Stimulated activated CD4-positive, alpha-beta T cell treated with anti-CD3 and anti-CD28 coated beads, Interleukin-15, amount 100 ng/mL, for 24 hours (primary cell): ENCODE data around the gene KIF2C.
"Not testable (repeated sequence)": the region's sequence is repeated elsewhere in the genome, so short reads cannot be mapped to it uniquely, and the experiment has no call there.

ENCODE experiments used
- DNase-seq: peaks from one replicate; pipeline ENCODE4 v3.0.0-alpha.2; 2020

The KIF2C gene

DNA sequence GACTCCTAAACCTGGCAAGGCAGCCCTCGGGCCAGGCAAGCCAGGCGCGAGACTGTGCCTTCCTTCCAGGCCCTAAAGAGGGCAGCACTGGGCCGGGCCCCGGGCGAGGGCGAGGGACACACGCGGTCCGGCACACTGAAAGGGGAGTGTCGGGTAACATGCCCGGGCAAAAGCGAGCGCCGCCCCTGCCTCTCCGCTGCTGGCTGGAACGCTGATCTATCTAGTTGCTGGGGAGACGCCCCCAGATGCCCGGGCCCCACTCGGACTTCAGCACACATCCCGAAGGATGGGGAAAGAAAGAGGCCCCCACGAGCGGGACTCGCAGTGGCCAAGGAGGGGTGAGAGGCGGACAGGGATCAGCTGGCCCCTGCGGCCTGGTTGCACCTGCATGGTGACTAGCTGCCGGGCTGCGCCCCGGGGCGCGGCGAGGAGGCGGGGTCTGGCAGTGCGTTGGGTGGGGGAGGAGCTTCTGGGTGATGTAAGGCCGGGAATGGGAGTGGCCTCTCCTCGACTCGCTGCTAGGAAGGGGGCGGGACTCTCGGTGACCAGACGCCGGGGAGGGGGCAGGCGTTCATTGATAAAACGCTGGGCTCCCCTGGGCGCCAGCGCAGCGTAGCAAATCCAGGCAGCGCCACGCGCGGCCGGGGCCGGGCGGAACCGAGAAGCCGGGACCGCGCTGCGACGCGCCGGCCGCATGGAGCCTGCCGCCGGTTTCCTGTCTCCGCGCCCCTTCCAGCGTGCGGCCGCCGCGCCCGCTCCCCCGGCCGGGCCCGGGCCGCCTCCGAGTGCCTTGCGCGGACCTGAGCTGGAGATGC, 60.3 kb downstream of the KIF2C start, which contains the start of gene PLK3:
PLK3 (plus strand) TSS at position 608 of the 815 bp plus-strand sequence; CDS start at position 695, 87 bp downstream.
- peak; percentile 99 for DNase-seq

DNA sequence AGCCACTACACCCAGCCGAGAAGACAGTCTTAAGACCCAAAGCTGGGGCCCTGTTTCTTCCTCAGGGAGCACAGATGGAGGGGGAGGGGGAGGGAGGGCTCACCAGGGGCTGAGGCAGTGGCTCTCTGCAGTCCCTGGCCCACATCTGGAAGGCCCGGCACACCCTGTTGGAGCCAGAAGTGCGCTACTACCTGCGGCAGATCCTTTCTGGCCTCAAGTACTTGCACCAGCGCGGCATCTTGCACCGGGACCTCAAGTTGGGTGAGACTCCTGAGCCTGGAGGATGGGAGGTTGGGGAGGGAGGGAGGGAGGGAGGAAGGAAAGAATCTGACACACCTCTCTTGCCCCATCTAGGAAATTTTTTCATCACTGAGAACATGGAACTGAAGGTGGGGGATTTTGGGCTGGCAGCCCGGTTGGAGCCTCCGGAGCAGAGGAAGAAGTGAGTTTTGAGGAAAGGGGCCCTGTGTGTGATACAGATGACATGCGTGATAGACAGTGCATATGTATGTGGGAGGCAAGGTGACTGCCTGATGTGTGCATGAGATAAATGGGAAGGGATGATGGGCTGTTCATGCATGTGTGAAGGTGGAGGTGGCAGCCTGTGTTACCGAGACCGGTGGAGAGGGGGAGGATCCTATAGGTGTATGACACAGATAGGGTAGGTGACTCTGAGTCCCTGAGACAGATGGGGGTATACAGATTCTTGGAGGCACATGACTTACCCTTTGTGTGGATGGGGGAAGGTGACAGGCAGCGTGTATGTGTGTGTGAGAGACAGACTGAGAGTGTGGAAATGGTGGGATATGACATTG, 62.1 kb downstream of the KIF2C start:
- DNase-seq, result peak; percentile 64

- no peak for DNase-seq
Observed at GRCh38 chr1:44802306-44803061, 62.8 kb downstream of the KIF2C start.

- DNase-seq, result no peak
Observed at GRCh38 chr1:44803062-44803311, 63.4 kb downstream of the KIF2C start.

GRCh38 chr1:44803312-44804095, 63.9 kb downstream of the KIF2C start:
- no peak for DNase-seq

DNA sequence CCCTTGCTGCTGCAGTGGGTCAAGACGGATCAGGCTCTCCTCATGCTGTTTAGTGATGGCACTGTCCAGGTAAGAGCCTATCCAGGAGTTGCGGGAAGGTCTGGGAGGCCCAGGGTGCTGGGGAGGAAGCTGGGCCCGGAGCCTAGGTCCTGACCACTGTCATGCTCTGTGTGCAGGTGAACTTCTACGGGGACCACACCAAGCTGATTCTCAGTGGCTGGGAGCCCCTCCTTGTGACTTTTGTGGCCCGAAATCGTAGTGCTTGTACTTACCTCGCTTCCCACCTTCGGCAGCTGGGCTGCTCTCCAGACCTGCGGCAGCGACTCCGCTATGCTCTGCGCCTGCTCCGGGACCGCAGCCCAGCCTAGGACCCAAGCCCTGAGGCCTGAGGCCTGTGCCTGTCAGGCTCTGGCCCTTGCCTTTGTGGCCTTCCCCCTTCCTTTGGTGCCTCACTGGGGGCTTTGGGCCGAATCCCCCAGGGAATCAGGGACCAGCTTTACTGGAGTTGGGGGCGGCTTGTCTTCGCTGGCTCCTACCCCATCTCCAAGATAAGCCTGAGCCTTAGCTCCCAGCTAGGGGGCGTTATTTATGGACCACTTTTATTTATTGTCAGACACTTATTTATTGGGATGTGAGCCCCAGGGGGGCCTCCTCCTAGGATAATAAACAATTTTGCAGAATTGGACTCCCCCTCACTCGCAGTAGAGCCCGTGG, 65.8 kb downstream of the KIF2C start:
- no peak for DNase-seq

DNA sequence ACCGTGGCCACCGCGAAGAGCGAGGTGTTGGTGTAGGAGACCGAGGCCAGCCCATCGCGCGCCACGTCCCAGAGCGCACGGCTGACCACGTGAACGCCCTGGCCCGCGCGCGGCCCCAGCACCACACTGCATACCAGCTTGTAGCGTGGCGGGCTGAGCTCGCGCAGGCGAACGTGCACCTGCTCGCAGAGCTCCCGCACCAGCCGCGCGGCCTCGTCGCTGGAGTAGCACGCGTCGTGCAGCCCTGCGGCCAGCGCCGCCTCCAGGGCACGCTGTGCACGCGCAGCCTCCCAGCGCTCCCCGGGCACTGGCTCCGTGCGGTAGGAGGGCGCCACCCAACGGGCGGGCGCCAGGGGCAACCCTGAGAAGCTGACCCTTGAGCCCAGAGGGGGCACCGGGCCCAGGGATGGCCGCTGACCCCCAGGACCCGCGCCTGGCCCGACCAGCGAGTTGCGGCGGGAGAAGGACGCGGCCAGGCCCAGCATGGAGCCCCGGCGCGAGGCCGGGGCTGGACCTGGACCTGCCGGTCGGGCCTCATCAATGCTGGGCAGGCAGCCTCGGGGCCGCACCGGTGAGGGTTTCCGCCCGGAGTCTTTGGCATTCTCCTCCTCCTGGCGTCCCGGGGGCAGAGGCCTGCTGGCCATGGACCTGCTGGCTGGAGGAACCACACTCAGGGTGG, 66.5 kb downstream of the KIF2C start:
- DNase-seq, result no peak

GRCh38 chr1:44806704-44807363, 67.2 kb downstream of the KIF2C start, which contains the start of gene DYNLT4:
Gene DYNLT4, minus strand, starts transcription at chr1:44807351. Its CDS starts 683 bp downstream, at chr1:44806668.
- DNase-seq, result peak; percentile 13

DNA sequence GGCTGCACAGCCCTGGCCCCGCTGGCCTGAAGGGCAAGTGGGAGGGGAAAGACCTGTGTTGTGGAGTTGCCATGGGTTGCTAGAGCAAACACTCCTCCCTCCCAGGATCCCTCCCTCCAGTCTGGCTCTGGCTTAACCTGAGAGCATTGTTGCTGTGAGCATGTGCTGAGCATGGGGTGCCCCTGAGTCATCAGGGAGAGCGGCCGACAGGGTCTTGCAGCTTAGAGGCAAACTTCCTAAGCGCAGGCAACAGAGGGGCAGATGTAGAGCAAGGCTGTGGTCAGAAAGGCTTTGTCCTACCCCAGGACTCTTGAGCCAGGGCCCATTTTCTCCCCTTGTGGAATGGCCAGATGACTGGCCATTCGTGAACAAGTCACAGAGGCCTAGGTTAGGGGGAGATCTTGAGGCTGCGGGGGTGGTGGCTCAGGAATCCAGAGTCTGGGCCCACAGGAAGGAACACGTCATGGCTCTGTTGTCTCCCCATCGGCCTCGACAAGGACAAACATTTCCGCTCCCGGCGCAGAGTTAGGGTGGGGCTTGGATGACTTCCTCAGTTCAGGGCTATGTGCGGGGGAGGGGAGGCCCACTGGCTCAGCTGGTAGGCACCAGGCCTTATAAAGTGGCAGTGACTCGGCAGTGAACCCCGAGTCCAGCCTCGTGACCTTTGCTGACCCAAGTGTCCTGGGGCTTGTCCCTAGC, 67.9 kb downstream of the KIF2C start:
- peak; percentile 95 for DNase-seq

DNA sequence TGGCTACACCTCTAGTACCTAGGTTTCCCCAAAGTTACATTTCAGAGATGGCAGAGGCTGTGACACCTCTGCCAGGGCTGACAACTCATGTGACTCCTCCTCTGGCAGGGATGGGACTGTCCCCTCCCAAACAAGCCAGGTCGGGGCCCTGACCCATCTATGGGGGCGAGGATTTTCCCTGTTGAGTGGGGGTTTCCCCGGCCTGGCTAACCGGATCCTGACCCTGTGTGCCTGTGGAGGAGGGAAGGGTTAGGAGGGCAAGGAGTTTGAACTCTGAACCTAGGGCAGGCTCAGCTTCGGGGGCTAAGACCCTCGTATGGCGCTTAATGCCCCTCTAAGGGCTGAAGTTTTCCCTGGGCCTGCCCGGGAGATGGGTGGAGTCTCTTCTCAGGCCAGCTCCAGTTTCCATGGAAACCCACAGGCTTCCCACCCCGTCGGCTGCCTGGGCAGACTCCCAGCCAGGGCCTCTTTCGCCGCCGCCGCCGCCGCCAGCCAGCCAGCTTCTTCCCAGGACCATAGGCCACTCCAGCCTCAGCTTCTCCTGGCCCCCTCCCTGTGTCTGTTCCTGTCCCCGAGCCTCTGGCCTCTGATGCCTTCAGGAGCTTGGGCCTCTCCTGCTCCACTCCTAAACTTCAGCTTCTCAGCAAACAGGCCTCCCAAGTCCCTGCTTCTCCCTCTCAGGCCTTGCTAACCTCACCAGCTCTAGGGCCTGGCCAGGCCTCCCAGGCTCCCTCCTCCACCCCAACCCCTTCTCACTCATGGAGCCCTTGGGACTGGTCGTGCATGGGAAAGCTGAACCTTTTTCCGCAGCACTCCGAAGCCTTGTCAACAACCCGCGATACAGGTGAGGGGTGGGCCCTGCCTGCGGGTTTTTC, 68.7 kb downstream of the KIF2C start, which contains the start of gene BTBD19:
BTBD19 (plus strand) TSS at position 461 of the 875 bp plus-strand sequence; CDS start at position 759, 298 bp downstream.
- peak; percentile 87 for DNase-seq

GRCh38 chr1:44808938-44809917, 69.6 kb downstream of the KIF2C start:
- peak; percentile 93 for DNase-seq

DNA sequence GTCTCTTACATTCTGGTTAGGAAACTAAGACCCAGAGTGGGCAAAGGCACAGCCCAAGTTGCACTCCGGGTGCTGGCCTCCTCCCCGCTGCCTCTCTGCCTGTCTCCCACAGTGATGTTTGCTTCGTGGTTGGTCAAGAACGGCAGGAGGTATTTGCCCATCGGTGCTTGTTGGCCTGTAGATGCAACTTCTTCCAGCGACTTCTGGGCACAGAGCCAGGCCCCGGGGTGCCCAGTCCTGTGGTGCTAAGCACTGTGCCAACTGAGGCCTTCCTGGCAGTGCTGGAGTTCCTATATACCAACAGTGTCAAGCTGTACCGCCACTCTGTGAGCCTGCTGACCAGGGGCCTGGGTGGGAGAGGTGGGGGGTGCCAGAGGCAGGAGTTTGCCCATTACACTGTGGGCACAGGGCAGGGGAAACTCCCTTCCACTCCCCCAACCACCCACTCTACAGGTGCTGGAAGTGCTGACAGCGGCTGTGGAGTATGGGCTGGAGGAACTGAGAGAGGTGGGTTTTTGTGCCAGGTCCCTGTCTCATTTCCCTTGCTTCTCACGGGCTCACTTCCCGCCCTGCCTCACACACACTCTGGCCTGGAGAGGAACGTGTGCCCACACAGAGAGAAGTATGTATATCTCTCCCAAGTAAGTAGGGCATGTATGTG, 70.6 kb downstream of the KIF2C start:
- DNase-seq, result peak; percentile 64

DNA sequence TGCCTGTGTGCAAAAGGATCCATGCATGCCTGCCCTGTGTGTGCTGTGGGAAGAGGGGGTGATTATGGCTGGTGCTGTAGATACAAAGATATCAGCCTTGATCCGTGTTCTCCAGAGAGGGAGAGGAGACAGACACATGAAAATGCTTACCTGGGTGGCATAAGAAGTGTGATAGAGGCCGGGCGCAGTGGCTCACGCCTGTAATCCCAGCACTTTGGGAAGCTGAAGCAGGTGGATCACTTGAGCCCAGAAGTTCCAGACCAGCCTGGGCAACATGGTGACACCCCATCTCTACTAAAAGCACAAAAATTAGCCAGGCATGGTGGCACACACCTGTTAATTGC, 71.1 kb downstream of the KIF2C start:
- not testable (repeated sequence) for DNase-seq

DNA sequence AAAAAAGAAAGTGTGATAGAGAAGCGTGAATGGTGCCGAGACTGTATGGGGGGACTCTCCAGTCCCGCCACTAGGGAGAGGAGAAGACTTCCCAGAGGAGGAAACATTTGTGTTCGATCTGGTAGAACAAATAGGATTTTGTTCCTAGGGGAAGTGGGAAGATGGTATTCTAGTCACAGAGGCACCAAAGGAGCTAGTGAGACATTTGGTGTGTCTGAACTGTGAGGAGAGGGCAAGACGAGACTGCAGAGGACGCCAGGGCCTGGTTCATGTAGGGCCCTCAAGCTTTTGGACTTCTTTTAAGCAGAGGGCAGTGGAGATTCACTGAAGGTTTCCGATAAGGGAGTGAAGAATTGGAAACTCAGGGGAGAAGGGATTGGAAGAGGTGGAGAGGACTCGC, 71.6 kb downstream of the KIF2C start:
- no peak for DNase-seq

DNA sequence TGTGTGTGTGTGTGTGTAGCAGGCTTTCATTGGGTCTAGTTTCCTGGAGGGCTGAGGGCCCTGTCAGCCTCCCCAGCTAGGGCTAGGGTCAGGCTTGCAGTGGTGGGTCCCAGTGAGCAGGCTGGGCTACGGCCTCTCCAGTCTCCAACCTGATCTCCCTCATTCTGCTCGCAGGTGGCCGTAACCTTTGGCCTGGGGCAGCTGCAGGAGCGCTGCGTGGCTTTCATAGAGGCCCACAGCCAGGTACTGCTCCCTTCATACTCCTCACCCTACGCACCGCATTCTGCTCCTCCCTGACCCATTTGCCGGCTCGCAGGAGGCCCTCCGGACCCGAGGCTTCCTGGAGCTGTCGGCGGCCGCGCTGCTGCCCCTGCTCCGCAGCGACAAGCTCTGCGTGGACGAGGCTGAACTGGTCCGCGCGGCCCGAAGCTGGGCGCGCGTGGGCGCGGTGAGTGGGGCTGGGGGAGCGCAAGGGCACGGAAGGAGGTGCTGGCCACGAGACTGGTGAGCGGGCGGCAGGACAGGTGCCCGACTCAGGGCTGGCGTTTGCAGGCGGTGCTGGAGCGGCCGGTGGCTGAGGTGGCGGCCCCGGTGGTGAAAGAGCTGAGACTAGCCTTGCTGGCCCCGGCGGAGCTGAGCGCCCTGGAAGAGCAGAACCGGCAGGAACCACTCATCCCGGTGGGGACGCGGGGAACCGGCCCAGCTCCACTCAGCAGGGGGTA, 73.3 kb downstream of the KIF2C start:
- no peak for DNase-seq

- not testable (repeated sequence) for DNase-seq
Observed at GRCh38 chr1:44815926-44816325, 76.3 kb downstream of the KIF2C start.
